Peyer's patch (tissue), 4 donors: ENCODE measurements around the gene SS18L1.

ENCODE experiments used
- CTCF ChIP-seq, 6 experiments: fragments of 450-650 bp in 4 of 6; fragments of 200-600 bp in 2 of 6; sonication (generic) in 1 of 6; IDR thresholded peaks; one replicate each; pipeline ENCODE4 v1.5.1; 2017 to 2019; ENCODE audit warnings: antibody characterized with exemption in 6 of 6, mild to moderate bottlenecking in 3 of 6, moderate library complexity in 1 of 6
- POLR2A ChIP-seq, 2 donors: fragments of 450-650 bp; IDR thresholded peaks; one replicate each; pipeline ENCODE4 v1.5.1; 2017; ENCODE audit warnings: antibody characterized with exemption in 2 of 2, mild to moderate bottlenecking in 2 of 2, moderate library complexity in 2 of 2

DNA sequence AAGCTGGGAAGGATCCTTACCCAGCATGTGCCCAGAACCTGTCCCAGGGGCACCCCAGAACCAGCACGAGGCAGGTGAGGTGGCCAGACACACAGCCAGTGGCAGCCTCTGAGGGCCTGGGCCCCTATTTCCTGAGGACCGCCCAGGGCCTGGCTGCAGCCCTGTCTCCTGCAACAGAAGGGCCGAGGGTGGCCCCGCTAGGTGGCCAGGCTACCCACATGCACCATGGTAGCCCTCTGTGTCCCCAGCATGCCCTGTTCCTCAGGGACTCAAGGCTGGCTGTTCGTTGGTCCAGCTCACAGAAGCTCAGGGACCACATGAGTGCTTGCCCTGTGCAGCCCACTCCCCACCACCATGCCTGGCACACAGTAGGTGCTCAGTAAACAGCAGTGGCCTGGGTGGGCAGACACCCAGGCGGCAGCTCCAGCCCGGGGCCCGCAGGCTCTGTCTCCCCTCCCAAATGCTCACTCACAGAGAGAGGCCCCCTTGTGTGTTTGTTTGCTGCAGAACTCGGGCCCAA, 68.3 kb downstream of the SS18L1 start:
- TF ChIP-seq CTCF (IDR thresholded peaks at IDR 0.05): no peak
- no peak for TF ChIP-seq POLR2A (IDR thresholded peaks at IDR 0.05)
